Hypothalamus (tissue), 51 donors: Measurements from ENCODE around the gene GRIP2.

Source experiments
- DNase-seq, 51 donors: peaks; one replicate each; lab custom pipeline; 2025; lab: John Stamatoyannopoulos, UW

Gene GRIP2

DNA sequence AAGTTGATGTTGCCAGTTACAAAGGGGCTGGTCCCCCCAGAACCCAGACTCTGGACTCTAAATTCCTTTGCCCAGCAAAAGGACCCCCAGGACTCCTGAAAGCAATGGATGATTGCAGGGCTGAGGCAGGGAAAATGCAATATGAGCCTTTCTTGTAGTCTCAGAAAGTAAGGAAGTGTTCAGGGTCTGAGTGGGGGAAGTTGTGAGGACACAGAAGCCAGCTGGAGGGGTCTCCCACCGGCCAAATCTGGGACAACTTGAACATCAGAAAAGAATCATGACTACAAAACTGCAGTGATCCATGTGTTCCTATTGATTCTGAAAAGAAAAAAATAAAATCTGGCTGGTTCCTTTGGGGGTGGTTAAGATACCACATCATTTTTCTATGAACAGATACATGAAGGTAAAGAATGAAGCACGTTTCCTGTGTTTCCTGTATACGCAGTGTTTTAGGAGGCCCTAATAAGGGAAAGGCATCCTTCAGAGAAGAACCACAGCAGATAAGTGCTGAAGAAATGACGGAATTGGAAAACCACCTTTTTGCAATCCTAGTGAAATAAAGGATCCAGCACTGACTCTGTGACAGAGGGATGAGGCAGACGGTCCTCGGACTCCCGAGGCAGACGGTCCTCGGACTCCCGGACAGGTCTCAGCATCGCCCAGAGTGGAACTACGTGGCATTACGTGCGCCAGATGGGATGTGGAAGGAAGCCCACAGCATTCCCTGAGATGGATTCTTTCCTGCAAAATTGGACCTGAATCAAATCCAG, 22.2 kb upstream of the GRIP2 start:
- DNase-seq: no peak

DNA sequence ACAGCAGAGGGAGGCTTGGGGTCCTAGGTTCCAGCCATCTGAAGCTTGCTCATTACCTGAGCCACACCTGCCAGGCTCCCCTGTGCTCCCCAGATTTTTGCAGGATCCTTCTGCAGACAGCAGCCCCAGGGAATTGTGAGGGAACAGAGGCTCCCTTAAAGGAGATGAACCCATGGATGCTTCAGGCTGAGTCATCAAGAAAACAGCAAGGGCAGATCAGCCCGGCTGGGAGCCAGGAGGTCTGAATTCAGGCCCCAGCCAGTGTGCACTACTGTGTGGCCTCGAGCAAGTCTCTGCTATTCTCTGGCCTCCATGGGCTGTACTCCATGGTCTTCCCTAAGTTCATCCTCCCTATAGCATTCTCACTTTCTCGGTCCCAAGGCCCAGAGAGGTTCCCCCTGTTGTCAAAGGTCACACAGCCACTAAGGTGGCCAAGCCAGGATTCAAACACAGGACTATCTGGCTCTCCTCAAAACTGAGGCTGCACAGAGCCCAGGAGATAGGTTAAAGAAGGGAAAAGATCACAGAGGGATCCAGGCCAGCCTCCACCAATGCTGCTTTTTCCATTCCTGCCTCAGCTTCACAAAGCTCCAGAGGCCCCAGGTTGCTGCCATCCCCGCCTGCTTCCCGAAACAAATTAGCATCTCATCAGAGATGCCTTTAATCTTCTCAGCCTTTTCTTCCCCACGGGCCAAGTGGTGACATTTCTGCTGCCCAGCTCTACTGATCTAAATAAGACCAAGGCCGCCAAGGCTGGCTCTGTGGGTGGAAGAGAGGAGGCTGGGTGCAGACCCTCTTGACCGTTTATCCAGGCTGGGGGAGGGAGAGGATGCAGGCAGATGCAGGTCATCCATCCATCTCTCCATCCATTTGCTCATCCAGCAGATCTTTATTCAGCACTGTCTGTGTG, 21.2 kb upstream of the GRIP2 start:
- no peak for DNase-seq

DNA sequence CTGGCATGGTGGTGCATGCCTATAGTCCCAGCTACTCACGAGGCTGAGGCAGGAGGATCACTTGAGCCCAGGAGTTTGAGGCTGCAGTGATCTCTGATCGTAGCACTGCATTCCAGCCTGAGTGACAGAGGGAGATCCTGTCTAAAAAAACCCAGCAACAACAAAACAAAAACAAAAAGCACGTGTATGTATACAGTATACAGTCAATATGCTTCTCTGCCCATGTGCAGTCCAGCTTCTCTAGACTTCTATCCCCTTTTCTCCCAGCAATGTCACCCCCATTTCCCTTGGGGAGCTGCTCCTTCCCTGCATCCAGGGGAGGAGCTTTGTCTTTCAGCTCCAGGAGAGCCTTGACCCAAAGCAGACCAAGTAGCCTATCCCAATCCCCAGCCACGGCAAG, 20.0 kb upstream of the GRIP2 start:
- DNase-seq: no peak

DNA sequence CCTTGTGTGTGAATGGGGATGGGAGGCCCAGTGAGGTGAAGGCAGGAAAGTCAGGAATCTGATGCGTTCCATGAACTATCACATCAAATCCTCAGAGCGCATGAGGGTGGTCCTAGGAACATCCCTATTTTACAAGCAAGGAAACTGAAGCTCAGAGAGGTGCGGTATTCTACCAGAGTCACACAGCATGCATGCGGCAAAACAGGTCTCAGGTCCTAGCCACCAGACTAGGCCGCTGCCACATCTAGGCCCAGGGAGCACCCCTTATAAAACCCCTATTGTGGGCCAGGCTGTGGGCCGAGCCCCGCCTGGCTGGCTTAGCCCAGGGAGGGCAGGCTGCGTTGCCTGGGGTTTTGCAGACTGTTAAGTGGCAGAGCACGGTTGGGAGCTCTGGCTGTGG, 17.9 kb upstream of the GRIP2 start:
- no peak for DNase-seq

DNA sequence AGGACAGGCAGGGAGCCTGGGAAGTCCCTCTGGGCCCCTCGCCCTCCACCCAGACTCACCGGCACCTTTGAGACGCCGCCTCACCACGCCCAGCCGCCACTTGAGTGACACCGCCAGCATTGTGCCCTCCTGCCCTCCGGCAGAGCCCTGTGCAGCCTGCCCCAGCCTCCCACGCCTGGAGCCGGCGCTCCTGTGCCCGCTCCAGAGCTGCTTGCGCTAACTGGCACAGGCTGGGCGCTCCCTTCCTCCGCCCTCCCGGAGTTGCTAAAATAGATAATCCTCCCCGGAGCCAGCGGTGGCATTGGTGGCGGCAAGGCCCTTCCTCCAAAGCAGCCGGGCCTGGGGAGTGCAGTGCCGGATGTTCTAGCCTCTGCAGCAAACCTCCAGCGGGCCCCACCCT, 15.7 kb upstream of the GRIP2 start:
- no peak for DNase-seq

DNA sequence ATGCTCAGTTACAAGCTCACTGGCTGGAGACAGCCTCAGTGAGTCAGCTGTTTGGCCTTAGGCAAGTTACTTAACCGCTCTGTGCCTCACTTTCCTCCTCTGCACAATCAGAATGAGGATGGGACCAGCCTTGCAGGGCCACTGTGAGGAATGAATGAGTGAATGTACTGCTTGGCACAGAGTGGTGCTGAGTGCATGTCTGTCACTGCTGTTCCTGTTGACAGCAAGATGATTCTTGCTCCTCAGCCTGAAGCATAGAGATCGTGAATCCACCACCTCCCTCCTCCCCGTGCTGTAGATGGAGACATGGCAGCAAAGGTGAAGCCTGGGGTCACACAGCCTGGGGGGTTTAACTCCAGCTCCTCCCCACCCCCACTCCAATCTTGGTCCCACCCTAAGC, 14.6 kb upstream of the GRIP2 start:
- peak in 1 of 51 donors; percentile 17 for DNase-seq

DNA sequence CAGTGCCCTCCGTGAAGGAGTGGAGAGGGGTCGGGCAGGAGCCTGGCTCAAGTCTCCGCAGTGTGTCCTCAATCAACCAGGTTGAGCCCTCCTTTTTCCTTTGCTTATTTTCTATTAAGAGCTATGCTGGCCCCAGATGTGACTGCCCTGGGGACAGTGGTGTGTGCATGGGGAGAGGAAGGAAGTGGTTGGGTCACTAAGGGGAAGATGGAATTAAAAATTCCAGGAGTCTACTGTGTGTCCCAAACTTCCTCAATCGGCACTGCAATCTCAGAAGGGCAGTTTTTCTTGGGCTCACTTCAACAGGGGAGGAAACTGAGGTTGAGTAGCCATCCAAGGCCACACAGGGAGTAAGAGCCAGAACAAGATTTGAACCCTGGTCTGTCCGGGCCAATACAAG, 13.7 kb upstream of the GRIP2 start:
- no peak for DNase-seq

DNA sequence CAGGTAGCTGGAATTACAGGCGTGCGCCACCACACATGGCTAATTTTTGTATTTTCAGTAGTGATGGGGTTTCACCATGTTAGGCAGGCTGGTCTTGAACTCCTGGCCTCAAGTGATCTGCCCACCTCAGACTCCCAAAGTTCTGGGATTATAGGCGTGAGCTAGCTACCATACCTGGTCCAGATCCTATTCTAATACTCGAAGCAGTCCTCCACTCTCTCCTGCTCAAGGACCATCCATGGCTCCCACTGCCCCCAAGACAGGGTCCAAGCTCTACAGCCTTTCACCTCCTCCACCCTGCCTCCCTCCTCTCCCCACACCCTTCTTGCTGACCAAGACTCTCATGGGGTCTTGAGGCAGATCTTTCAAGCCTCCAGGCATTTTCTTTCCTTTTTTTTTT, 12.6 kb upstream of the GRIP2 start:
- no peak for DNase-seq

DNA sequence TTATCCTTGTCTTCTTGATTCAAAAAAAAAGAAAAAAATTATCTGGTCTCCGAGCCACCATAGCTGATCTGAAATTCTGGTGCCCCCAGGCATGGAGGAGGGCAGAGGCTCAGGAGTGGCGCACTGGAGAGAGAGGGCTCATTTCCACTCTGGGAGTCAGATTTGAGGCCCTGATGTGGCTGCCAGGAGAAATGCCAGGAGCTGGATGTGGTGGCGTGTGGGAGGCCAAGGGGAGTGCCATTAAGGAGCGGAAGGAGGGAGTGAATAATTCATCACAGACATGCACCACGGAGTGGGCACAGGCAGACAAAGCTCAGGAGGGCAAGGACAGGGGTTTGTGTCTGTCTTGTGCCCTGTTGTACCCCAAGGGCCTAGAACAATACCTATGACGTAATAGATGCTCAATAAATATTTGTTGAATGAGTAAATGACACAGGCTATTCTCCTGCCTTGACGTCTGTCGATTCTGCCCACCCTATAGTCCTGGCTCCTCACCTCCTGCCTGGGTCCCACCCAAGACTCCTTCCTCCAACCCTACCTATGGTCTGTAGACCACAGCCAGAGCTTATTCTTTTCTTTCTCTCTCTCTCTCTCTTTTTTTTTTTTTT, 12.0 kb upstream of the GRIP2 start:
- DNase-seq: no peak

DNA sequence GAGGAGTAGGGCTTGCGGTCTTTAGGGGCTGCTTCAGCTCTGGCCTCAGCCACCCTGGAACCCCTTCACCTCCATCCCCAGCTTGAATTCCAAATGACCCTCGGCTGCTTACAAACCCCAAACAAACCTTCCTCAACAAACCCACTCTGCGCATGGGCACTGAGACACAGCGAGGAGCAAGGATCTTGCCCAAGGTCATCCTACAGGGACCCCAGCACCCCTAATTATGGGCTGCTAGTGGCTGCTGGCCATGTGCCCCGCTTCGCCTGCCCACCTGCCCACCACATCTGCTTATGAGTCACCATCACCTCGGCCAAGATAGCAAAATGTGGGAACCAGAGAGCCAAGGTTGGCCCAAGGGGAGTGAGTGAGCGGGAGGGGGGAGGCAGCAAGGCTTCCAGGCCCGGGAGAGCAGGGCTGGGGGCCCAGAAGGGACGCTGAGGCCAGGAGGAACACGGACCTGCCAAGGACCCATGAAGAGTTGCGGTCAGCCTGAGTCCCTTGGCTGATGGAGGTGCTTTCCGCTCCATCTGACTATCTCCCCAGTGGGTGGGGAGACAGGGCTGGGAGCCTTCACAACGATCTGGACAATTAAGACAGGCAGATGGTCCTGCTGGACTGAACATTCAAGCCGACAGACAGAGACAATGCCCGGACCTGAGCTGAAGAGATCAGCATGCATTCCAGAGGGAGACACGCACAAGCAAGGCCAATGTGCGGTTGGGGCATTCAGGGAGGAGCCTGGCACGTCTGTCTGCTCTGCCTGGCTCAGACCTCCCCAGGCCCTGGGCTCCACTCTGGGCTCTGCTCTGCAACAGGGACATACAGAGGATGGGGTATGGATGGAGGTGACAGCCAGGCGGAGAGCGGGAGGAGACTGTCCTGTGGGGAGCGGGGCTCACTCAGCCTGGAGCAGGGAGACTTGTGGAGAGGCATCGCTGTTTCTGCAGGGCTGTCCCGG, 10.8 kb upstream of the GRIP2 start:
- no peak for DNase-seq

DNA sequence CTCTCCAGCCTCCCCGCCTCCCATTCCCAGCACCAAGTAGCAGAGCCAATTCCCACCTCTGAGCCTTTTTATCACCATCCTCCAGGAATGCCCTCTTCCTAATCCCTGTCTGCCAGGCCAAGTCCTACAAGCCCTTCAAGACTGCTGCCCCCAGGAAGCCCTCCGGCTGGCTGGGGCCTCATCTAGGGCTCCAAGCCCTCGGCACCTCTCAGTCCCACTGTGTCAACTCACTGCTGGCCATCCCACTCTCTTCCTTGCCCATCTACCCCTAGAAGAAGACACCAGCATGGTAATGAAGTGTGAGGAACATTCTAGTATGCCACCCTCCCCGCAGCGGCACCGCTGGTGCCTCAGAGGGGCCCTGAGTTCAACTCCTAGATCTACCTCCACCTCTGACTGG, 10.0 kb upstream of the GRIP2 start:
- no peak for DNase-seq

DNA sequence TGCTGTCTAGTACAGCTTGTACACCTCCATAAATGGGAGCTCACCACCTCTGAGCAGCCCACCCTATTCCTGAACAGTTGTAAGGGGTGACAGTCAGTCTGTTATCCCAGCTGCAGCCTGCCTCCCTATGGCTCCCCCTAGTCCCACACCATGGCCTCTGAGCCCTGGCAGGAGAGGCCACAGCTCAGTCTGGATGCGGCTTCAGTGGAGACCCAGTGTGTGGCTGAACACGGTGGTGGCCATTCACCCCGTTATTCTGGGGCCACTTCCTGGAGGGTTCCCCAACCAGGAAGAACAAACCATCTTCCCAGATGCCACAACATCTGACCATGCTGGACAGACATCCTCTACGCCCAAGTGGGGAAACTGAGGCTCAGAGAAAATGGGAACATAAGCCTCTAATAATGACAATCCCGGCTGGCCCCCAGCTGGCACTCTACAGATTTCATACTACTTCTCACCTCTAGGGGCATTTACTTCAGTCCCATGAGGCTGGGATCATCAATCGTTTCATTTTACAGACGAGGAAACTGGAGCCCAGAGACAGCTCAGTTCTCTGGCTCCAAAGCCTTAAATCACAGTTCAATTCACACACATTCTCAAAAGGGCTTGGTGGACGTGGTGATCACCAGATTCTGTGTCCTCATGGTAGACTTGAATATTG, 9.2 kb upstream of the GRIP2 start:
- no peak for DNase-seq

DNA sequence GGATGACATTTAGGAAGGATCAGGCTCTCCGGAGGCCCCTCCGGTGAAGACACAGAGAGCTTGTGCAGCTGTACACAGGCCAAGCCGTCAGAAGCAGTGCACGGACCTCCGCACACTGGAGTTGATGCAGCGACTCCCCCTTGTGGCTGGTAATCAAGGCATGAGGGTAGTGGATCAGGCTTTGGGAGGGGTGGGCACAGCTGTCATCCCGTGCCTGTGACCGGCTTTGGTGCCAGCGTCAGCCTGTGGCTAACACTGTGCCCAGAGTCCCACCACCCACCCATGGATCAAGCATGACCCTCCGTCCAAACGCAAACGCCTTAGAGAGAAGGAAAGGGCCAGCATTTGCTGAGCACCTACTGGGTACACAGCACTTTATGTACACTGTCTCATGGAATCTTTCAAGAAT, 8.2 kb upstream of the GRIP2 start:
- DNase-seq: peak in 34 of 51 donors; percentile 6 to 56 (median 26)

DNA sequence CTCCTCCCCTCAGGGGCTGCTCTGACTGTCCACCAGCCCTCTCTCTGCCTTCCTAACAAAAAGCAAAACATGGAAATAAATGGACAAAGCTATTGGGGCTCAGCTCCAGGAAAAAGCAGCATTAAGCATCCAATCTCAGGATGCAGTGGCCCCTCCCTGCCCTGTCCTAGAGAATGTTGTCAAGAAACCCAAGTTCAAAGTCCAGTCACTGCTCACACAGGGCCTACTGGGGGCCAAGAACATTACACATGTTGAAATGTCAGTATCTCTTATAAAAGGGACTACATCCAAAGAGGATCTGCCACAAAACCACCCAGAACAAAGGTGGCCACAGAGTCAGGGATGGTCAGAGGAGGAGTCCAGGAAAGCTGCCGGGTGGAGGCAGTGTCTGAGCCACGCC, 7.6 kb upstream of the GRIP2 start:
- DNase-seq: no peak

DNA sequence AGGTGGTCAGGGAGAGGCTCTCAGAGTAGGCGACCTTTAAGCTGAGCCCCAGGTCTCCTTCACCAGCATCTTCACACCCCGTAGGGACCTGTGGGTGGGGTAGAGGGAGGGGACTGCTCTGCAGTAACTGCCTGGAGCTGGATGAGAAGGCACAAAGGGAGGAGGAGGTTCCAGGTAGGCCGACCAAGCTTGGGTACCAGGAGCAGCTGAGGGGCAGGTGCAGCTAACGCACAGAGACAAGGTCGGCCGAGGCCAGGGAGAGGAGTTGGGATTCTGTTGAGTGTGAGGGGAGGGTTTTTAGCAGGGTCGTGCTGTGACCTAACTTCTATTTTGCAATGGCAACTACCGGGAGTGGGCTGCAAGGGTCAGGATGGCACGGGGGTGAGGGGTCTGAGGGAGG, 5.9 kb upstream of the GRIP2 start:
- no peak for DNase-seq

DNA sequence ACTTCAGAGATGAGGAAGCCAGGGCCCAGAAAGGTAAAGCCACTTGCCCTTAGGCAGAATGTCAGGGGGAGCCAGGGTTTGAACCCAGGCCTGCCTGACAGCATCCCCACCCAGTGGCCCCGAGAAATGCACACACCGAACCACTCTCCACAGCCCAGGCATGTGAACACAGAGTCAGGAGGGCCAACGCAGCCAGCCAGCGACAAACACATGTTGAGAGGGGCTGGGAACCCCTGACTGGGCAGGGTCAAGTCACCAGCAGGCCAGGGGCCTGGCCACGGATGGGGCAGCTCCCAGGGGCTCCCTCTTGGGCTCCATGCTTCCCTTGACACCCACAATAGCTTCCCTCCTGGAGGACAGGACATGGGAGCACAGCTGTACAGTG, 5.1 kb upstream of the GRIP2 start:
- DNase-seq: no peak

DNA sequence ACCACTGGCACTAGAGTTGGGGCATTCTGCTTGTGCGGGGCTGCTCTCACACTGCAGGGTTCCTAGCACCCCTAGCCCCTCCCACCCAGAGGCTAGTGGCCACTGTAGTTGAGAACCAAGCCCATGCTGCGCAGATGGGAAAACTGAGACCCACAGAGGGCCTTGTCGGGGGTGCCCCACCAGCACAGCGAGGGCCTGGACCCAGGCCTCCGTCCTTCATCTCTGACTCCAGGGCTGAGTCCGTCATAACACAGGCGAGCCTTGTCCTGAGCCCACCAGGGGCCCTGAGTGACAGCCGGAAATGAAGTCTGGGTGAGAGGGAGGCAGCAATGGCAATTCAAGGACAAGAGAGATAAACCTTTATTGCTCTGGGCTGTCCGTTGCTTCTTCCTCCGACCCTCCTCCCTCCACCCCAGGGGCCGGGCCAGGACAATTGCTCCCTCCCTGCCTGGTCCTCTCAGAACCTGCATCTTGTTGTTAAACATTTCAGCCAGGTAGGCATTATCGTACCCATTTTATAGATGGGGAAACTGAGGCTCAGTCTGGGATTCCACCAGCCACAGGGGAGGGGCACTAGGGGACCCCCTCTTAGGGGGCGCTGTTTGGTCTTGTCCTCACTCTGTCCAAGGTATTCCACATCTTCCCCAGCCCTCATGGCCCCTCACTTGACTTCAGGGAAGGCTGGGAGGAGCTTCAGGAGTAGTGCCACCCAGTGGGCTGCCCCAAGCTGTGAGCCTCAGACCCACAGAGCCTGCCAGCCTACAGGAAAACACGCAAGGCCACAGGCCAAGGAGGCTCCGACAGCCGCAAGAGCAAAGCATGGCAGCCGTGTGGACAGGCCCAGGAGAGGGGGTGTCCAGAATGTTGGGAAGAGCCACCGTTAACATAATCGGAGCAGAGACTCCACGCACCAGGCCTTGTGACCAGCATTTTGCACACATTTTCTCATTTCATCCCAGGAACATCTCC, 4.4 kb upstream of the GRIP2 start:
- no peak for DNase-seq

DNA sequence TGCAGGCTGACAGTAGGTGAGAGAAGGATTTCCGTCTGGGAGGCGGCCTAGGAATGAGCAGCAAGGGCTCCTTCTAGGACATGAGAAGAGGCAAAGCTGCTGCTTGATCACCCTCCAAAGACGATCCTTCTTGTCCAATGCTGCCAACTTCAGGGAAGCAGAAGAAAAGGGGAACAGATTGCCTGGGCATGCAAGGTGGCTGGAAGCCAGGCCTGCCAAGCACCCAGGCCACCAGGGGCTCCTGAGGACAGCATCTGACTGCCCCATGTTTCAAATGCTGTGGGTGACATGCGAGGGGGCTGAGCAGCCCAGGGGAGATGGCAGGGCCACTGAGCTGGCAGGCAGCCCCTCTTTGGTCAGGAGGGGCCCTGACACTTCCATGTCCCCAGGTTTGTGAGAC, 3.3 kb upstream of the GRIP2 start:
- peak in 1 of 51 donors; percentile 7 for DNase-seq

DNA sequence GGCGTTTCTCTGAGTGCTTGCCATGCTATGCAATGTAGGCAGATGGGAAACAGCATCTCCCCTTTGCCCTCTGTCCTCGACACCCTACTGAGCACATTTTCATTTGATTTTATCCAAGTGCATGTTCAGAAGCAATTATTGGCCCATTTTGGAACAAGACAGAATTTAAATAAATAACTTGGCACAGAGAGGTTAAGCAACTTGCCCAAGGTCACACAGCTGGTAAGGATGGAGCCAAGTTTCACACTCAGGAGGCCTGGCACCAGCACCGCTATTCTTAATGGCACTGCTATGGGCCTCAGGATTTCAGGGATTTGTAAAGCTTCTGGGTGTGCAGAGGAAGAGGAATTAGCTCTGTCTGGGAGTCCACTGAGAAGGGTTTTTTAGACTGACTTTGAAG, 2.5 kb upstream of the GRIP2 start:
- DNase-seq: no peak
